Hematopoietic multipotent progenitor cell treated with erythropoietin and hydrocortisone succinate and interleukin-3 and kit ligand, for 17 days (in vitro differentiated cells): ENCODE measurements around the gene OR51B4.
A peak's percentile ranks its signal among the peaks of the same experiment; 100 is the strongest.

Source experiments
- DNase-seq: peaks from one replicate; pipeline ENCODE4 v3.0.0-alpha.2; 2015; ENCODE audit warnings: low spot score

OR51B4 gene

DNA sequence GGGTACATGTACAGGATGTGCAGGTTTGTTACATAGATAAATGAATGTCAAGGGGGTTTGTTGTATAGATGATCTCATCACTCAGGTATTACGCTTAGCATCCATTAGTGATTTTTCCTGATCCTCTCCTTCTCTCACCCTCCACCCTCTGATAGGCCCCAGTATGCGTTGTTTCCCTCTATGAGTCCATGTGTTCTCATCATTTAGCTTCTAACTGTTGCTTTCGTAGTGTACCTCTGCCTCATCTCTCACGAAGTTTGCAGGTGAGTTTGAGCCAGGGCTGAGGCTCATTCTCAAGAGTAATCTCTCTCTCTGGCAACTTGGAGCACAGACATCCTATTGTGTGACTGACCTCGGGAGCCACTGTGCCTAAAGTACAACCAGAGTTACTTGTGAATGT lies 27.4 kb downstream of the OR51B4 start:
- peak; percentile 74 for DNase-seq

GRCh38 chr11:5272395-5273017 lies 29.2 kb downstream of the OR51B4 start:
- DNase-seq = peak; percentile 49

DNA sequence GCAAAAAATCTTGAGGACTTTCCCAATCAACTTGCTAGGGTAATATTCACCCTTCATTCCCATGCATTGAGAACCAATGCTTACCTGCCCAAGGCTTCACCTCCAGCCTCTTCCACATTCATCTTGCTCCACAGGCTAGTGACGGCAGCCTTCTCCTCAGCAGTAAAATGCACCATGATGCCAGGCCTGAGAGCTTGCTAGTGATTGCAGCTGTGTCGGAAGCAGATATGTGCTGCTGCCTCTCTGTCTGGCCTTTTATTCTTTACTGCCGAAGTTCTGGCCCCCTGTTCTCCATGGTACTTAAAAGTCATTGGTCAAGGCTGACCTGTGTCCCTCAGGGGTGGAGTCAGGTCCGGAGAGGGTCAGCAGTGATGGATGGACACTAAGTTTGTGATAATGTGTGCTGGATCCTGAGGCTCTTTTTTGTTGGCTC lies 32.0 kb downstream of the OR51B4 start, which contains the start of gene HBE1:
HBE1 (minus strand) TSS at position 231 of the 433 bp plus-strand sequence; CDS start at position 176, 55 bp downstream.
- no peak for DNase-seq

GRCh38 chr11:5267033-5267563 lies 34.6 kb downstream of the OR51B4 start:
- no peak for DNase-seq

- no peak for DNase-seq
These were observed 35.1 kb downstream of the OR51B4 start for GRCh38 chr11:5266609-5267008.

DNA sequence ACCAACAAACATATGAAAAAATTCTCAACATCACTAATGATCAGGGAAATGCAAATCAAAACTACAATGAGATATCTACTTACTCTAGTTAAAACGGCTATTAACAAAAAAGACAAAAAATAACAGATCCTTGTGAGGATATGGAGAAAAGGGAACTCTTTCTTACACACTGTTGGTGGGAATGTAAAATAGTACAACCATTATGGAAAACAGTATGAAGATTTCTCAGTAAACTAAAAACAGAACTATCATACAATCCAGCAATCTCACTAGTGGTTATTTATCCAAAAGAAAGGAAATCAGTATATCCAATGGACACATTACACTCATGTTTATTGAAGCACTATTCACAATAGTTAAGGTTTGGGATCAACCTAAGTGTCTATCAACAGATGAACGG lies 35.9 kb downstream of the OR51B4 start:
- DNase-seq = no peak

- DNase-seq = no peak
These were observed 43.0 kb downstream of the OR51B4 start for GRCh38 chr11:5258543-5259262.

DNA sequence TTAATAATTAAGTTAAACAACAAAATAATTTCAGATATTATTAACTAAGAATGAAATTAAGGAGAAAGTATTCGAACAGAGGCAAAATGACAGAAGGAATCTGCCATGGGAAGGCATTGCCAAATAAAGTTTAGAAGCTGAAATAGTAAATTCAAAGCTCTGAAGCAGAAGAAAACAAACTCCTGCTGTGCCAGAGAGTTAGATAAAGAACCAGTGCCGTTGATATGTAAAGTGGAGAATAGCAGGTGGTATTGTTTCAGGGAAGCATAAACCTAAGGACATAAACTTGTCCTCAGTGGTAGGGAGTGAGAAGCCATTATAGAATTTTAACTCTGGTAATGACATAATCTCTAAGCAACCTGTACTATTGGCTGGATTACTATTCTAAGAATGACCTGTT lies 44.5 kb downstream of the OR51B4 start:
- DNase-seq = peak; percentile 18

DNA sequence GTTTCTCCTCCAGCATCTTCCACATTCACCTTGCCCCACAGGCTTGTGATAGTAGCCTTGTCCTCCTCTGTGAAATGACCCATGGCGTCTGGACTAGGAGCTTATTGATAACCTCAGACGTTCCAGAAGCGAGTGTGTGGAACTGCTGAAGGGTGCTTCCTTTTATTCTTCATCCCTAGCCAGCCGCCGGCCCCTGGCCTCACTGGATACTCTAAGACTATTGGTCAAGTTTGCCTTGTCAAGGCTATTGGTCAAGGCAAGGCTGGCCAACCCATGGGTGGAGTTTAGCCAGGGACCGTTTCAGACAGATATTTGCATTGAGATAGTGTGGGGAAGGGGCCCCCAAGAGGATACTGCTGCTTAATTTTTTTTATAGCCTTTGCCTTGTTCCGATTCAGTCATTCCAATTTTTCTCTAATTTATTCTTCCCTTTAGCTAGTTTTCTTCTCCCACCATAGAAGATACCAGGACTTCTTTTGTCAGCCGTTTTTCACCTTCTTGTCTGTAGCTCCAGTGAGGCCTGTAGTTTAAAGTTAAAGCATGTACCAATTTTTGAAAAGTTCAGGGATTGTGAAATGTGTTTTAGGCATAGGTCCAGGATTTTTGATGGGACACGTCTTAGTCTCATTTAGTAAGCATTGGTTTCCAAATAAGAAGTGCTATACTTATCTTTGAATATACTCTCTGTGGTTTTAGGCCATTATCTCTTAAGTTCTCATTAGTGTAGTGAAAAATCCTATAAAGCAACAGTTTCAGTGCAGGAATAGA lies 46.9 kb downstream of the OR51B4 start, which contains the start of gene HBG2:
HBG2 (minus strand) TSS at position 136 of the 768 bp plus-strand sequence; CDS start at position 83, 53 bp downstream.
- peak; percentile 70 for DNase-seq

- peak; percentile 79 for DNase-seq
These were observed 47.7 kb downstream of the OR51B4 start for GRCh38 chr11:5254023-5254422.

DNA sequence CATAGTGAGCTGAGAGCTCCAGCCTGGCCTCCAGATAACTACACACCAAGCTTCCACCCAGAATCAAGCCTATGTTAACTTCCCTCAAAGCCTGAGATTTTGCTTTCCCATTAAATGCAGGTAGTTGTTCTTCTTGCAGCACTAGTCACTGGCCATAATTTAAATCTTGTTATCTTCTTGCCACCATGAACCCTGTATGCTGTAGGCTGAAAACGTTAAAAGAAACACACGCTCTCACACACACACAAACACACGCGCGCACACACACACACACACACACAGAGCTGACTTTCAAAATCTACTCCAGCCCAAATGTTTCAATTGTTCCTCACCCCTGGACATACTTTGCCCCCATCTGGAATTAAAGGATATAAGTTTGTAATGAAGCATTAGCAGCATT lies 48.3 kb downstream of the OR51B4 start:
- DNase-seq = peak; percentile 61

DNA sequence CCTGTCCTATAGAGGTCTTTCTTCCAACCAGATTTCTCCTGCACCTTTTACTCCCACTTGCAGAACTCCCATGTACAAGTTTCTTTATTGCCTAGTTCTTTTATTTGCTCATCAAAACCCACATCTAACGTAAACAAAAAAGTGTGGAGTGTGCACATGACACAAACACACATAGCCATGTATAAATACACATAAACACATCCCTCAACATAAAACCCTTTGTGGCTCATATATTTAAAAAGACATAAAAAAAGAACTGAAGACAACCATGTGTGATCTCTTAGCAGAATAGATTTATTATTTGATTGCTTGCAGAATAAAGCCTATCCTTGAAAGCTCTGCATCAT lies 48.9 kb downstream of the OR51B4 start:
- no peak for DNase-seq

DNA sequence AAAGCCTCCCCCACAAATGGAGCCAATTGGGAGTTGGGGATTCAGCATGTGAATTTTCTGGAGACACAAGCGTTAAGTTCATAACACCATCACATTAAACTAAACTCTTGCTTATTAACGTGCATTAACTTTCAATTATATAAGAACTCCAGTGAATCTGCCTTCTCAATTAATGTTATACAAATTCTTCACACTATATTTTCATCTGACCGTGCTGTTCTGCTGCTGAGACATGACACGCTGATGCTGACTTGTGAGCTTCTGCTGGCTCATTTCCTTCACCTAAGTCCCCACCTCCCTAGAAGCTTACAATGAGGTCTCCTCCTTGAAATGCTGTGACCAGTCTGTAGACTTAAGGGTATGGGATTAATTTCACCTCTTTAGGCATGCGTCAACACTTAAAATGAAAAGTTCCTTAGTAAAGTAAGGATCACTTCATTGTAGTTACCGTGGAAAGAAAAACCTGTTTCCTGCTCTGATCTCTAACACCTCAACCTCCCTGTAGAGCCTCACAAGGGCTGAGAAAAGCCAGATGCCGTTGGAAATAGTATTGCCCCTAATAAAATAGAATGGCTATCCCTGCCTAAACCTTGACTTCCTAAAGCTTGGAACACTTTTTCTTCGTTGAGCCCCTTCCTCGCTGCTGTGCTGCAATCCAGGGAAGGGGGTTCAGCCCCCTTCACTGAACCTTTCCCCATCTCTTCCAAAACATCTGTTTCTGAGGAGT lies 49.4 kb downstream of the OR51B4 start:
- DNase-seq = peak; percentile 84

DNA sequence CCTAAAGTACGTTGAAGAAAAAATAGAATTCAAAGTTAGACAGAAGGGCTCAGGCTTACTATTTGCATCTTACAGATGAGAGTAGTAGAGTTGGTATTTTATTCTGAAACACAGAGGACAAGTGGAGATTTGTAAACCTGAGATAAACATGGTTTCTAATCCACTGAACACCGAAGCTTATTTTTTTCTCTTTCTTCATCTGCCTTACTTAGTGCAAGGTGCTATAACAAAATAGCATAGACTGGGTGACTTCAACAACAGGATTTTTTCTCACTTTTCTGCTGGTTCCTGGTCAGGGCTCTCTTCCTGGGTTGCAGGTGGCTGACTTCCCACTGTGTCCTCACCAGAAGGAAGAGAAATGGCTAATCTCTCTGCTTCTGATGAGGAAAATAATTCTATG lies 50.0 kb downstream of the OR51B4 start:
- DNase-seq = peak; percentile 76
